NCI-H2171 (cell line): ENCODE data around the gene AIG1.
A peak's percentile ranks its signal among the peaks of the same experiment; 100 is the strongest.
"Not testable (repeated sequence)": the region's sequence is repeated elsewhere in the genome, so short reads cannot be mapped to it uniquely, and the experiment has no call there.

ENCODE experiments used
- DNase-seq: peaks from one replicate; lab custom pipeline; 2025; lab: John Stamatoyannopoulos, UW

The AIG1 gene

GRCh38 chr6:143165315-143165855, 104.7 kb downstream of the AIG1 start:
- no peak for DNase-seq

DNA sequence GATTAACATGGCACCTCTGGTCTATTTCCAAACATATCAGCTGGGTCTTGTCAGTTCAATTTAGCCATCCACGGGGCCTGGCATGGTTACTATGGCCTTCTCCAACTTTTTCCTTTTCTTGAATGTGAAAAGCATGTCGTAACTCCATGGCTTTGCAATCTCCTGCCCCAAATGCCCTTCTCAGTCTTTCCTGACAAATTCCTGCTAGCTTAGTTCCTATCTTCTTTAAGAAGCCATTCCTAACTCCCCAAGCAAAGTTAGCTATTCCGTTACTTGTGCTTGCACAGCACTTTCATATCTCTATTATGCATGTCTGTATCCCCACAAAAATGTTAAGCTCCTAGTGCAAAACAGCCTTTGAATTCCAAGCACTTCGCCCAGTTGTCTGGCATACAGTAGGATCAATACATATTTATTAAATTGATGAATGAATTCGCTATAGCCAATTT, 105.6 kb downstream of the AIG1 start:
- DNase-seq: no peak

DNA sequence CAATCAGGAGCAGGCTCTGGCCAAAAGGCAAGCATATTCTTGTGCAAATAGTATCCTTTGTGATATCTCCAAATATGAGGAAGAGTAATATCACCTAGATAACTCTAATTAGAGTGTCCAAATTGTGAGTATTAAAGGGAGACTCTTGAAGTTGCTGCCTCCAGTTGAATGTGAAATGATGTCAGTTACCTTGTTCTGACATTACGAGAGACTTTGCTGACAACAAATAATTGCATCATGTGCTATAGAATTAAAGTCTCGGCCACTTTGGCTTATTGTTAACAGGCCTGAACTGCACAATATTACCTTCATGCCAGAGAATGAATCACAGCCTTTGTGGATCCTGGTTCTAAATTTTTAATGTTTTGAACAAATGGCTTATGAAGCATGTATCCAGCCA, 106.5 kb downstream of the AIG1 start:
- DNase-seq: no peak

DNA sequence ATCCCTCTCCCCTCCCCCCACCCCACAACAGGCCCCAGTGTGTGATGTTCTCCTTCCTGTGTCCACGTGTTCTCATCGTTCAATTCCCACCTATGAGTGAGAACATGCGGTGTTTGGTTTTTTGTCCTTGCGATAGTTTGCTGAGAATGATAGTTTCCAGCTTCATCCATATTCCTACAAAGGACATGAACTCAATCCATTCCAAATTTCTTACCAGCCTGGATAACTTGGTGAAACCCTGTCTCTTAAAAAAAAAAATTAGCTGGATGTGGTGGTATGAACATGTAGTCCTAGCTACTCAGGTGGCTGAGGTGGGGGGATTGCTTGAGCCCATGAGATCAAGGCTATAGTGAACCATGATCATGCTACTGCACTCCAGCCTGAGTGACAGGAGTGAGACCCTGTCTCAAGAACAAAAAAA, 107.7 kb downstream of the AIG1 start:
- DNase-seq: not testable (repeated sequence)

DNA sequence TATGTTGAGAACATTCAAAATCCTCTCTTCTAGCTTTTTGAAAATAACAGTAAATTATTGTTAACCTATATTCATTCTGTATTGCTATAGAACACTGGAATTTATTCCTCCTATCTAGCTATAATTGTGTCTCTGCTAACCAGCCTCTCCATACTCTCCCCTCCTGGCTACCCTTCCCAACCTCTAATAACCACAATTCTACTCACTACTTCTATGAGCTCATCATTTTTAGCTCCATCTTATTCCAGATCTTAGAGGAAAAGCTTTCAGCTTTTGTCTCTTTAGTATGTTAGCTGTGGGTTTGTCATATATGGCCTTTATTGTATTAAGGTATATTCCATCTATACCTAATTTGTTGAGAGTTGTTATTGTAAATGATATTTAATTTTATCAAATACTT, 108.8 kb downstream of the AIG1 start:
- no peak for DNase-seq

GRCh38 chr6:143174516-143174915, 113.8 kb downstream of the AIG1 start:
- no peak for DNase-seq

DNA sequence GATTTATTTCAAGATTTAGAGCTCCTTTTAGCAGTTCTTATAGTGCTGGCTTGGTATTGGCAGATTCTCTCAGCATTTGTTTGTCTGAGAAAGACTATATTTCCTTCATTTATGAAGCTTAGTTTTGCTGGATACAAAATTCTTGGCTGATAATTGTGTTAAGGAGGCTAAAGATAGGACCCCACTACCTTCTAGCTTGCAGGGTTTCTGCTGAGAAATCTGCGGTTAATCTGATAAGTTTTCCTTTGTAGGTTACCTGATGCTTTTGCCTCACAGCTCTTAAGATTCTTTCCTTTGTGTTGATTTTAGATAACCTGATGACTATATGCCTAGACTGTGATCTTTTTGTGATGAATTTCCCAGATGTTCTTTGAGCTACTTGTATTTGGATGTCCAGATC, 114.3 kb downstream of the AIG1 start:
- DNase-seq: no peak

DNA sequence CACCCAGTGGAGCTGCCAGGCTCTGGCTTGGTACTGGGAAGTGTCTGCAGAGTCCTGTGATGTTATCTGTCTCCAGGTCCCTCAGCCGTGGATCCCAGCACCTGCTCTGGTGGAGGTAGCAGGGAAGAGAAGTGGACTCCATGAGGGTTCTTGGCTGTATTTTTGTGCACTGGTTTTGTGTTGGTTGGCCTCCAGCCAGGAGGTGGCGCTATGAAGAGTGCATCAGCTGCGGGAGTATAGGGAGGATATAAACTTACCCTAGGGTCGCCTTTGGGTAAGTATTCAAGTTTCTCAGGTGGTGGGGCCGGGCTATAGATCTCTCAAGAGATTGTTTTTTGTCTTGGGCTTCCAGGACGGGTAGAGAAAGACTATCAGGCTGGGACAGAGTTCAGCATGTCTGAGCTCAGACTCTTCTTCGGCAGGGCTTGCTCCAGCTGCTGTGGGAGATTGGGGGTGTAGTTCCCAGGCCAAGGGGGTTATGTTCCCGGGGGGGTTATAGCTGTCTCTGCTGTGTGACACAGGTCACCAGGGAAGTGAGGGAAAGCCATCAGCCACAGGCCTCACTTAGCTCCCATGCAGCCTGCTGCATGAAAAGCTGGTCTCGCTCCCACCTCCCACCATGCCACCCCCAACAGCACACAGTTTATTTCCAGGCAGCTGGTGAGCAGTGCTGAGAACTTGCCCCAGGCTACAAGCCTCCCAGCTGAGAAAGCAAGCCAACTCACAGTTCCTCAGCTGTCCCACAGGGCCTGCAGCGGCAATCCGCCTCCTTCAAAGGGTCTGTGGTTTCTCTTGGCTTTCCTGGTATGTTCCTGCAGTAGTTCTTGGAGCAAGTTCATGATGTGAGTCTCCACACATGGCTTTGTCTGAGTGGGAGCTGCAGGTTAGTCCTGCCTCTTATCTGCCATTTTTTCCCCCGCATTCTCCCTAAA, 115.7 kb downstream of the AIG1 start:
- DNase-seq: no peak

- DNase-seq: no peak
These were observed 117.0 kb downstream of the AIG1 start for GRCh38 chr6:143177706-143178105.

DNA sequence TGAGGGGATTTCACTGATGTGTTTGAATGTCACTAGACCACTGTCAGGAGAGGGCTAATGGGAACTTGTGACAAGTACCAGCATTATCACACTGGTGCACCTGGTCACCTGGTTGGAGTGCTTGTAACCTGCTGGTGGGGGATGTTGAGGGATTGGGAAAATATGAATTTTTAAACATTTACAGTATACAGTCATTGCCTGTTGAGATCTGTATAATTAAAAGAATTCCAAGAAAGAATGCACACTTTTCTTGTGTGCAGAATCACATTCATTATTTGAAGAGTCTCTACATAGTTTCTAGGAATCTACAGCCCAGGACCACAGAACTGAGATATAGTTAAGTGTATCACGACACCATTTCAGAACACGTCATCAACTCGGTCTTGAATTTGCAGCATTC, 118.4 kb downstream of the AIG1 start:
- no peak for DNase-seq

DNA sequence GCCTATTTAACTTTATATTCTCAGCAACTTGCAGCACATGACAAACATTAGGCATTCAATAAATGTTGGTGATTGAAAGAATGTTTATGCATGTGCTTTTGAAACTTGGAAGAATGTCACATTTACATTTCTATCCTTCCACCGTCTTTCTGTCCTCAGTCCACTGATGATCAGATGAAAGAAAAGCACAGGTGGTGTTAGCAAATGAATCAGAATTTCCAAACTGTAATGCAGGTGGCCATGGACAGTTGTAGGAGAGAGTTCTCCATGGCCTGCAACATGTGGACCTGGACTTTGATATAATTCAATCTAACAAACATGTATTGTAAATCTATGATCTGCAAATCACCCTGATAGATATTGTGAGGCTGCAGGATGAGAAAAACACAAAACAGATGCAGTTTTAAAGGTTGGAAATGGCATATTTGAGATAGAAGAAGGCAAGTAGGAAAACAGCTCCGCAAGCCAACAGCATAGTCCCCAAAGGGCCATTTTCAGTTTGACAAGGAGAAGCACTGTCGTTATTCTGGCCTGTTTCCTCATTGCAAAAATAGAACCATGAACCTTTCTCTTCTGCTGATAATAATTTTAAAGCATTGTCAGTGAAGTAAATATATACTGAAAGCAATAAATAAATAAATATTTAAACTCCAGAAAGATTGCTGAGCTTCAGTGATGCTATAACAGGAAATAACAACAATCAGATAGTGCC, 119.4 kb downstream of the AIG1 start:
- DNase-seq: no peak

DNA sequence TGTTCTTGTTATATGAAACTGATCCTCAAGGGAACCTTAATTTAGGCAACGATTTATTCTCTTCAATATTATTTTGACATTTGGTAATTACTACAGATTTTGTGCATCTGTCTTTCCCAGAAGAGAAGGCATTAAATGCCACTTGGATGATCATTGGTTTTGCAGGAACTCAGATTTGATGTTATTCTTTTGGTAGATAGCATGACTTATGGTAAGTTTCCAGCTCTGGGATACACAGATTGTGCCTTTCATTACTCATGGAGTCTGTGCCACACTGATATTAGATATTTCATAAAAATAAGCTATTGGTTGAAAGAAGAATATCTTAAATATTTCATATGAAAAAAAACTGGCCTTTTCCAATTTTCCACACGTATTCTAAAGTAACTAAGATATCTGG, 120.1 kb downstream of the AIG1 start:
- peak; percentile 52 for DNase-seq

DNA sequence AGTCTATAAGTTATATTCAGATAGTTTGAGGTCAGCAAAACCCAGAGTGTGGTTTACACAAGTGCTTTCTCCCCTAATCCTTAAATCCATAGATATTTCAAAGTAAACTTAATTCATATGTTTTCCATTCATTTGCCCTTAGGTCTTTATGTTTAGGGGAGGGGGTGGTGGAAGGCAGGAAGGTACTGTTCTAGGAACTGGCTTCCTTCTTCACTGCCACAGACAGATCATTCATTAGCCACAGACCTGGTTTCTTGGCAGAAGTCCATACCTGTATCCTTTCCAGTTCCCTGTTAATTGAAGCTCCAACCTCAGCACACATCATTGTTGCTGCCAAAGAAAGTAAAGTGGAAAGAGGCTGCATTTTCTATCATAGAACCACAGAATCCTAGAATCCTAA, 123.0 kb downstream of the AIG1 start:
- no peak for DNase-seq

GRCh38 chr6:143185288-143185687, 124.6 kb downstream of the AIG1 start:
- no peak for DNase-seq

- no peak for DNase-seq
These were observed 126.7 kb downstream of the AIG1 start for GRCh38 chr6:143187238-143187923.

GRCh38 chr6:143188292-143188691, 127.6 kb downstream of the AIG1 start:
- no peak for DNase-seq

GRCh38 chr6:143191361-143191760, 130.7 kb downstream of the AIG1 start:
- DNase-seq: no peak

GRCh38 chr6:143192766-143193165, 132.1 kb downstream of the AIG1 start:
- no peak for DNase-seq

- no peak for DNase-seq
These were observed 132.9 kb downstream of the AIG1 start for GRCh38 chr6:143193571-143194094.

GRCh38 chr6:143194095-143194589, 133.5 kb downstream of the AIG1 start:
- no peak for DNase-seq

DNA sequence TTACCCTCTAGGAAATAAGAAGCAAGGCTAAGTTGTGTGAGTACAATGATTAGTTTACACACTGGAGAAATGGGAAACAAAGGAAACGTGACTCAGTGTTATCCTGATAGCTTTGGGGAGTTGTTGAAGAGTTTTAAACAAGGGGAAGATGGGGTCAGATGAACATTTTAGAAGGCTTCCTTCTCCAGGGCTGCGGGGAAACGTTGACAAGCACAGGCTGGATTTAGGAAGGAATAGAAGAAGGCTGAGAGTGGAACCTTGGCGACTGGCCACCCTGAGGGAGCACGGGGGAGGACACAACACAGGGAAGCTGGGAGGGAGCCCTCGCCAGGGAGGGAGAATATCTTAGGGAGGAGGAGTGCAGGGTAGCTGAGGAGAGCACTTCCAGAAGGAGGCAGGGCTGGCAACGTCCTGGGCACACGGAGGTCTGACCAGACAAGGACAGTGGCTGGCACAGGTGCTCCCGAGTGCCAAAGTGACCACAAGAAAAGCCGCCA, 134.7 kb downstream of the AIG1 start:
- no peak for DNase-seq
